Stimulated activated CD4-positive, alpha-beta T cell treated with anti-CD3 and anti-CD28 coated beads, Interleukin-2, amount 100 ng/mL, for 24 hours (primary cell): ENCODE data around the gene GRIK3.

Experiments
- DNase-seq, 2 donors: peaks; one replicate each; pipeline ENCODE4 v3.0.0-alpha.2; 2020

GRIK3 gene

GRCh38 chr1:37042506-37042905 is 8.2 kb upstream of the GRIK3 start:
- no peak for DNase-seq

- DNase-seq, result no peak
Measured at GRCh38 chr1:37041483-37041882, 7.2 kb upstream of the GRIK3 start.

GRCh38 chr1:37040773-37041172 is 6.5 kb upstream of the GRIK3 start:
- DNase-seq, result no peak

GRCh38 chr1:37040261-37040660 is 5.9 kb upstream of the GRIK3 start:
- no peak for DNase-seq

GRCh38 chr1:37038227-37039093 is 4.1 kb upstream of the GRIK3 start:
- no peak for DNase-seq

- no peak for DNase-seq
Measured at GRCh38 chr1:37037690-37038089, 3.4 kb upstream of the GRIK3 start.

- no peak for DNase-seq
Measured at GRCh38 chr1:37036667-37037053, 2.3 kb upstream of the GRIK3 start.

- DNase-seq, result peak in 1 of 2 donors; percentile 25
Measured at GRCh38 chr1:37035796-37036666, 1.7 kb upstream of the GRIK3 start.

GRCh38 chr1:37035014-37035691 is 838 bp upstream of the GRIK3 start:
- DNase-seq, result no peak

- no peak for DNase-seq
Measured at GRCh38 chr1:37033355-37034101, 787 bp downstream of the GRIK3 start.

- no peak for DNase-seq
Measured at GRCh38 chr1:37032660-37033354, 1.5 kb downstream of the GRIK3 start.

- no peak for DNase-seq
Measured at GRCh38 chr1:37031871-37032270, 2.4 kb downstream of the GRIK3 start.

GRCh38 chr1:37031429-37031828 is 2.9 kb downstream of the GRIK3 start:
- DNase-seq, result no peak

GRCh38 chr1:37028981-37029617 is 5.2 kb downstream of the GRIK3 start:
- DNase-seq, result no peak

- no peak for DNase-seq
Measured at GRCh38 chr1:37021502-37021901, 12.8 kb downstream of the GRIK3 start.

GRCh38 chr1:37020653-37021277 is 13.6 kb downstream of the GRIK3 start:
- peak in 1 of 2 donors; percentile 17 for DNase-seq

- no peak for DNase-seq
Measured at GRCh38 chr1:37018510-37018909, 15.8 kb downstream of the GRIK3 start.

GRCh38 chr1:37017720-37018119 is 16.6 kb downstream of the GRIK3 start:
- no peak for DNase-seq

- no peak for DNase-seq
Measured at GRCh38 chr1:37016121-37016520, 18.2 kb downstream of the GRIK3 start.

GRCh38 chr1:37015713-37016112 is 18.6 kb downstream of the GRIK3 start:
- no peak for DNase-seq

GRCh38 chr1:37012226-37012625 is 22.1 kb downstream of the GRIK3 start:
- DNase-seq, result no peak
